ENCODE data around the gene HLA-B.

- TF ChIP-seq USF2 (CRISPR knock-in tag; IDR thresholded peaks at IDR 0.05) (no peak), MLX (CRISPR knock-in tag; IDR thresholded peaks at IDR 0.05) (no peak), CTCF (IDR thresholded peaks at IDR 0.05) (no peak), ATF2 (CRISPR knock-in tag; IDR thresholded peaks at IDR 0.05; ENCODE audit: borderline replicate concordance, low read depth) (no peak), ZNF263 (CRISPR knock-in tag; IDR thresholded peaks at IDR 0.05; ENCODE audit: low read depth) (no peak), ATF1 (CRISPR knock-in tag; IDR thresholded peaks at IDR 0.05) (no peak), ELF4 (CRISPR knock-in tag; IDR thresholded peaks at IDR 0.05; ENCODE audit: low read depth) (no peak), PREB (CRISPR knock-in tag; IDR thresholded peaks at IDR 0.05; ENCODE audit: borderline replicate concordance) (no peak), ATF3 (CRISPR knock-in tag; conservative IDR thresholded peaks at IDR 0.05) (no peak), STAT6 (CRISPR knock-in tag; conservative IDR thresholded peaks at IDR 0.05; ENCODE audit: low read depth) (no peak), ERG (CRISPR knock-in tag; IDR thresholded peaks at IDR 0.05) (no peak), ZNF512 (CRISPR knock-in tag; IDR thresholded peaks at IDR 0.05; ENCODE audit: borderline replicate concordance) (no peak)
Measured at GRCh38 chr6:31352683-31353383, 4.1 kb downstream of the HLA-B start.
